Smooth muscle cell (in vitro differentiated cells): ENCODE results near the gene HIPK2. TPM values are rescaled to one million over a fixed set of nuclear protein-coding genes. Genes with fewer than 3 reads are reported as not detected.

Source experiments
- DNase-seq: peaks from one replicate; lab custom pipeline; 2025; ENCODE audit not compliant: unreplicated experiment; lab: John Stamatoyannopoulos, UW
- H2AFZ ChIP-seq: fragments of 200-600 bp; sonication (generic); 2 replicates; pipeline ENCODE4 v1.6.0; 2016; ENCODE audit warnings: antibody characterized with exemption, low read depth, mild to moderate bottlenecking
- H3F3A ChIP-seq: fragments of 200-600 bp; sonication (generic); 2 replicates; pipeline ENCODE4 v1.6.0; 2017; ENCODE audit warnings: antibody characterized with exemption, low read depth
- H3K27ac ChIP-seq: fragments of 200-600 bp; sonication (generic); 2 replicates; pipeline ENCODE4 v1.5.1; 2016; ENCODE audit warnings: low read depth, mild to moderate bottlenecking
- H3K27me3 ChIP-seq: fragments of 200-600 bp; sonication (generic); 2 replicates; pipeline ENCODE4 v1.6.1; 2016; ENCODE audit warnings: low read depth, mild to moderate bottlenecking
- H3K36me3 ChIP-seq: fragments of 200-600 bp; sonication (generic); 2 replicates; pipeline ENCODE4 v1.5.1; 2016; ENCODE audit warnings: low read depth
- H3K4me1 ChIP-seq: fragments of 200-600 bp; sonication (generic); 2 replicates; pipeline ENCODE4 v1.5.1; 2016; ENCODE audit warnings: low read depth
- H3K4me2 ChIP-seq: fragments of 200-600 bp; sonication (generic); 2 replicates; pipeline ENCODE4 v1.6.0; 2016; ENCODE audit warnings: mild to moderate bottlenecking
- H3K4me3 ChIP-seq: fragments of 200-600 bp; sonication (generic); 2 replicates; pipeline ENCODE4 v1.5.1; 2016; ENCODE audit warnings: mild to moderate bottlenecking
- H3K79me2 ChIP-seq: fragments of 200-600 bp; sonication (generic); 2 replicates; pipeline ENCODE4 v1.6.0; 2016; ENCODE audit warnings: low read depth, mild to moderate bottlenecking
- H3K9ac ChIP-seq: fragments of 200-600 bp; sonication (generic); 2 replicates; pipeline ENCODE4 v1.6.0; 2016; ENCODE audit warnings: low read depth
- H3K9me3 ChIP-seq: fragments of 200-600 bp; sonication (generic); replicated peaks from 2 replicates; pipeline ENCODE4 v1.5.1; 2016; ENCODE audit warnings: low read depth
- H4K20me1 ChIP-seq: fragments of 200-600 bp; sonication (generic); 2 replicates; pipeline ENCODE4 v1.6.0; 2016; ENCODE audit warnings: low read depth
- CTCF ChIP-seq: fragments of 200-600 bp; sonication (generic); IDR thresholded peaks from 2 replicates; pipeline ENCODE4 v1.5.1; 2017; ENCODE audit warnings: borderline replicate concordance, mild to moderate bottlenecking, antibody characterized with exemption; ENCODE audit not compliant: insufficient read depth, poor library complexity, severe bottlenecking
- WGBS: methylation state at CpG from one replicate; pipeline ENCODE4 v1.1.7; 2016; ENCODE audit warnings: low lambda C conversion rate; 5-methylcytosine and 5-hydroxymethylcytosine counted together
- polyA plus RNA-seq: library from polyadenylated mRNA; unstranded; fragments of >200 nt; fragmentation: Nextera tagmentation; extraction: Ambion mirVana; gene quantifications from 2 replicates; pipeline ENCODE4 v1.2.1, GENCODE V29; 2016
- total RNA-seq: library from RNA; depleted of rRNA; stranded (reverse); fragments of >200 nt; gene quantifications from 2 replicates; pipeline ENCODE4 v1.2.3, GENCODE V29; 2014

HIPK2 gene
- total and polyA plus RNA-seq, 2 experiments from 2014 or later, result 3.0 to 11.2 TPM

GRCh38 chr7:139753693-139754111 is 24.1 kb downstream of the HIPK2 start:
- H3K4me2 ChIP-seq, result peak overlapping the region; percentile 66
- DNase-seq, result no peak
- no peak for TF ChIP-seq CTCF
- H3K9me3 ChIP-seq, result no peaks in the 10 kb centered on the region
- H4K20me1 ChIP-seq, result peaks cover 100% of the 10 kb centered on the region
- H3K9ac ChIP-seq, result no peak overlapping the region
- no peaks in the 10 kb centered on the region for H3K36me3 ChIP-seq
- no peak overlapping the region for H3K4me3 ChIP-seq
- no peaks in the 10 kb centered on the region for H3K27me3 ChIP-seq
- no peaks in the 10 kb centered on the region for H3F3A ChIP-seq
- 93% methylated on average over 11 of the region's 11 CpGs for WGBS
- peaks cover 54% of the 10 kb centered on the region for H3K79me2 ChIP-seq
- peaks cover 5% of the 10 kb centered on the region for H3K4me1 ChIP-seq
- H3K27ac ChIP-seq, result peak overlapping the region; percentile 62
- no peak overlapping the region for H2AFZ ChIP-seq

GRCh38 chr7:139753081-139753692 is 24.6 kb downstream of the HIPK2 start:
- Histone ChIP-seq H3F3A (no peaks in the 10 kb centered on the region), H3K9ac (no peak overlapping the region), H3K36me3 (no peaks in the 10 kb centered on the region), H3K27ac (peak overlapping the region; percentile 62), H3K27me3 (no peaks in the 10 kb centered on the region), H3K4me2 (peak overlapping the region; percentile 66), H3K4me1 (peaks cover 5% of the 10 kb centered on the region), H2AFZ (no peak overlapping the region), H3K9me3 (no peaks in the 10 kb centered on the region), H4K20me1 (peaks cover 100% of the 10 kb centered on the region), H3K79me2 (peaks cover 54% of the 10 kb centered on the region), H3K4me3 (no peak overlapping the region)
- 45% methylated on average over 7 of the region's 7 CpGs for WGBS
- no peak for DNase-seq
- peak; percentile 27 for TF ChIP-seq CTCF

GRCh38 chr7:139752604-139753003 is 25.2 kb downstream of the HIPK2 start:
- no peaks in the 10 kb centered on the region for H3F3A ChIP-seq
- H3K27ac ChIP-seq, result peak overlapping the region; percentile 62
- H3K4me2 ChIP-seq, result peak overlapping the region; percentile 66
- peaks cover 100% of the 10 kb centered on the region for H4K20me1 ChIP-seq
- H3K27me3 ChIP-seq, result no peaks in the 10 kb centered on the region
- no peaks in the 10 kb centered on the region for H3K9me3 ChIP-seq
- no peak for TF ChIP-seq CTCF
- H3K9ac ChIP-seq, result peak overlapping the region; percentile 7
- no peak overlapping the region for H3K4me3 ChIP-seq
- no peak for DNase-seq
- WGBS, result 26% methylated on average over 5 of the region's 5 CpGs
- peaks cover 54% of the 10 kb centered on the region for H3K79me2 ChIP-seq
- H3K4me1 ChIP-seq, result peaks cover 5% of the 10 kb centered on the region
- no peak overlapping the region for H2AFZ ChIP-seq
- no peaks in the 10 kb centered on the region for H3K36me3 ChIP-seq

GRCh38 chr7:139752148-139752547 is 25.6 kb downstream of the HIPK2 start:
- peaks cover 100% of the 10 kb centered on the region for H4K20me1 ChIP-seq
- no peak for DNase-seq
- no peaks in the 10 kb centered on the region for H3K36me3 ChIP-seq
- peak overlapping the region; percentile 62 for H3K27ac ChIP-seq
- H3K79me2 ChIP-seq, result peaks cover 54% of the 10 kb centered on the region
- peak overlapping the region; percentile 66 for H3K4me2 ChIP-seq
- no peaks in the 10 kb centered on the region for H3F3A ChIP-seq
- H3K9ac ChIP-seq, result peak overlapping the region; percentile 7
- 85% methylated on average over 5 of the region's 5 CpGs for WGBS
- no peak for TF ChIP-seq CTCF
- no peak overlapping the region for H2AFZ ChIP-seq
- H3K27me3 ChIP-seq, result no peaks in the 10 kb centered on the region
- H3K9me3 ChIP-seq, result no peaks in the 10 kb centered on the region
- H3K4me3 ChIP-seq, result no peak overlapping the region
- peaks cover 5% of the 10 kb centered on the region for H3K4me1 ChIP-seq
